ENCODE results near the gene XRCC3. TPM values are rescaled to one million over a fixed set of nuclear protein-coding genes. Genes with fewer than 3 reads are reported as not detected.

The XRCC3 gene
- total and polyA plus RNA-seq, 2 experiments from 2014 or later, result 15.8 to 27.5 TPM

GRCh38 chr14:103755060-103755459 lies 39.8 kb upstream of the XRCC3 start:
- Histone ChIP-seq H3K36me3 (peaks cover 52% of the 10 kb centered on the region), H3K9me3 (ENCODE audit: low read depth) (no peaks in the 10 kb centered on the region)

GRCh38 chr14:103753774-103754173 lies 38.5 kb upstream of the XRCC3 start:
- Histone ChIP-seq H3K9me3 (ENCODE audit: low read depth) (no peaks in the 10 kb centered on the region), H3K36me3 (peaks cover 65% of the 10 kb centered on the region), H3K4me3 (no peak overlapping the region), H3K27me3 (no peaks in the 10 kb centered on the region), H3K4me1 (ENCODE audit: low read depth) (no peaks in the 10 kb centered on the region), H3K27ac (no peak overlapping the region)
- DNase-seq (ENCODE audit: low read depth in 1 of 2, low spot score in 1 of 2), result no peak
- TF ChIP-seq CTCF (IDR thresholded peaks at IDR 0.05; ENCODE audit: low read depth, low read length), result no peak

More at GRCh38 chr14:103755060-103755459, 39.8 kb upstream of the XRCC3 start:
- no peak overlapping the region for H3K4me3 ChIP-seq
- no peaks in the 10 kb centered on the region for H3K27me3 ChIP-seq
- no peak for TF ChIP-seq CTCF (IDR thresholded peaks at IDR 0.05; ENCODE audit: low read depth, low read length)
- DNase-seq (ENCODE audit: low read depth in 1 of 2, low spot score in 1 of 2), result no peak
- H3K4me1 ChIP-seq (ENCODE audit: low read depth), result no peaks in the 10 kb centered on the region
- H3K27ac ChIP-seq, result no peak overlapping the region

- no peak overlapping the region for H3K27ac ChIP-seq
- H3K9me3 ChIP-seq (ENCODE audit: low read depth), result no peaks in the 10 kb centered on the region
- no peak for TF ChIP-seq CTCF (IDR thresholded peaks at IDR 0.05; ENCODE audit: low read depth, low read length)
- no peaks in the 10 kb centered on the region for H3K4me1 ChIP-seq (ENCODE audit: low read depth)
- DNase-seq (ENCODE audit: low read depth in 1 of 2, low spot score in 1 of 2), result no peak
- no peak overlapping the region for H3K4me3 ChIP-seq
- H3K36me3 ChIP-seq, result peaks cover 89% of the 10 kb centered on the region
- H3K27me3 ChIP-seq, result no peaks in the 10 kb centered on the region
Observed at GRCh38 chr14:103749860-103750259, 34.6 kb upstream of the XRCC3 start.

DNA sequence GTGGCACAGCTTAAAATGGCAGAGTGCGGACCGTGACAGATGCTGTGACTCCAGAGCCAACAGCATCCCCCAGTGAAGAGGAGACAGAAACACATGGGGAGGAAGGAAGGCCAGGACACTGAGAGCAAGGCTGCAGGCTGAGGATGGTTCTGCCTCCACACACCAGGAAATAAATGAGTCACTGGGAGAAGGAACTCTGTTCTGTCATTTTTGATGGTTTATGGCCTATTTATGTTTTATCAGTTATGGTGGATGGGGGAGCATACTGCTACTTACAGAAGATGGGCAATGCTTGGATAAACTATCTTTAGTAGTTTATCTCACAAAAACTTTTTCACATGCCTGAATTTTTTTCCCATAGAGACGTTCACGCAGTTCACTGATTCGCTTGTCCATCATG lies 34.2 kb upstream of the XRCC3 start:
- H3K27me3 ChIP-seq, result no peaks in the 10 kb centered on the region
- peaks cover 92% of the 10 kb centered on the region for H3K36me3 ChIP-seq
- TF ChIP-seq CTCF (IDR thresholded peaks at IDR 0.05; ENCODE audit: low read depth, low read length), result no peak
- no peak overlapping the region for H3K27ac ChIP-seq
- no peak overlapping the region for H3K4me3 ChIP-seq
- no peak for DNase-seq (ENCODE audit: low read depth in 1 of 2, low spot score in 1 of 2)
- no peaks in the 10 kb centered on the region for H3K4me1 ChIP-seq (ENCODE audit: low read depth)
- H3K9me3 ChIP-seq (ENCODE audit: low read depth), result no peaks in the 10 kb centered on the region

DNA sequence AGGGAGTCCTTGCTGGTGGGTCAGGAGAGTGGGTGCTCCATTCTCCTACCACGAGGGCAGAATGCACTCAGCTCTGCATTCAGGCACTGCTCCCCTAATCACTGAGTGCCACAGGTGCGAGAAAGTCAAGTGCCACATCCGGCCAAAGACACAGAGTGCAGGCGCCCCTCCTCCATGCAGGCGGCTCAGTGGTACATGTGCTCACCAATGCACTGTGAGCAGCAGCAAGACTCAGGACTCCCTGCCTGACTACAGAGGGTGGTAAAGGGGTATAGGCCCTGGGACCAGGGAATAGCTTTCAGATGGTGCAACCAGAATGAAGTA lies 33.2 kb upstream of the XRCC3 start:
- H3K36me3 ChIP-seq, result peaks cover 94% of the 10 kb centered on the region
- H3K27me3 ChIP-seq, result no peaks in the 10 kb centered on the region
- H3K9me3 ChIP-seq (ENCODE audit: low read depth), result no peaks in the 10 kb centered on the region
- peak overlapping the region; percentile 1 for H3K27ac ChIP-seq
- no peaks in the 10 kb centered on the region for H3K4me1 ChIP-seq (ENCODE audit: low read depth)
- TF ChIP-seq CTCF (IDR thresholded peaks at IDR 0.05; ENCODE audit: low read depth, low read length), result no peak
- no peak for DNase-seq (ENCODE audit: low read depth in 1 of 2, low spot score in 1 of 2)
- no peak overlapping the region for H3K4me3 ChIP-seq

DNA sequence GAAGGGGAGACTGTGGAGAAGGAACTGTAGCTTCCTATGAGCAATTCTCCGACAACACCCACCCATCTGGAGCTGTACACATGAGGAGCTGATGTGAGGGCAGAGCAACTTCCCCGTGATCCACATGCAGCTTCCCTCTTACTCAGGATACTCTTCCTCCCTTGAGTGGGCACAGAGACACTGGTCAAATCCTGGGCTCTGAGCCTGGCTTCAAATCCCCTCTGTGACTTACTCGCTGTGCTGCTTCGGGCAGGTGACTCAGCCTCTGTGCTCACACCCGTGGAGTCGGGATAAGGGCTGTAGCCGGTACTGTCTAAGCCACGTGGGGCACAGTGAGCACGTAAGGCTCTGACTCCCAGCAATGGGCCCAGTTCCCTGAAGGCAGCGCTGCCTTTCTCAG lies 31.4 kb upstream of the XRCC3 start:
- peaks cover 89% of the 10 kb centered on the region for H3K36me3 ChIP-seq
- no peaks in the 10 kb centered on the region for H3K27me3 ChIP-seq
- no peaks in the 10 kb centered on the region for H3K4me1 ChIP-seq (ENCODE audit: low read depth)
- H3K27ac ChIP-seq, result no peak overlapping the region
- TF ChIP-seq CTCF (IDR thresholded peaks at IDR 0.05; ENCODE audit: low read depth, low read length), result no peak
- H3K4me3 ChIP-seq, result no peak overlapping the region
- DNase-seq (ENCODE audit: low read depth in 1 of 2, low spot score in 1 of 2), result peak in 1 of 2 donors; percentile 28
- H3K9me3 ChIP-seq (ENCODE audit: low read depth), result no peaks in the 10 kb centered on the region

Measured in cardiac muscle cell (in vitro differentiated cells and primary cell).